Measurements from ENCODE around the gene TNFSF12. TPM values are rescaled to one million over a fixed set of nuclear protein-coding genes. Genes with fewer than 3 reads are reported as not detected.

Gene TNFSF12
- total and polyA plus RNA-seq, 9 of the 15 experiments (the other 6 are each of a cell fraction or from before 2014, with no cell fraction given) = 0.03 to 0.95 (median 0.19) TPM; not detected in 3

DNA sequence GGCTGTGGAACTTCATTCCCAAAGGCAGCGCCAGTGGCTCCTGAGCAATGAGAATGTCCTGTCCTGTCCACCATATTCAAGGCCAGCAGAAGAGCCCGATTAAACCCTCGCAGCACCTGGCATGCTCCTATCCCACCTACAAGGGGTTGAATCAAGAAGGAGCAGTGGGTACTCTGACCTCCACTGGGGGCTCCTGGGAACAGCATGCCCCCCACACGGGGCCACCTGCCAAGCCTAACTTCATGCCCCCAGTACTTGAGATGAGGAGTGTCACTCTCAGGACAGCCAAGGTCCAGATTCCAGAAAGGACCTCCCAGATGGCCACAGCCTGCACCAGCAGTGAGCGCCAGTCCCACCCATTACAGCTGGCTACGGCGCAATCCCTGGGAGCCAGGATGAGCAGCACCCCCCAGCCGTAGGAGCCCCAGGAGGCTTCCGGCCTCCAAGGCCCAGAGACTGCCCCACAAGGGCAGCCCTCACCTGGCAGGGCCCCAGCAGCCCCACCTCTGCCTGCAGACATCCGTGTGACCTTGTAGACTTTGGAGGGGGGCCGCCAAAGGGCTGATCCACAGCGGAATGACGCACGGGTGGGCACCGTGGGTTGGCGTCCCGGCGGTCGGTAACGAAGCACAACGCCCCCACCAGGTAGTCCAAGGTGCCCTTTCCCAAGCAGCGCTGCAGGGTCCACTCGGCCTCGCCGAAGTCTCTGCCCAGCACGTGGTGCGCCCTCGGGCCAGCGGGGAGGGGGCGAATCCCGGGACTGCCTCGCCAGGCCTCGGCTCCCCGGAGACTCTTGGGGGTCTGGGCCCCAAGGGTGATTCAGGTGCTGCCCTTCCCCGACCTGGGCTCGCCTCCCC is 33.8 kb downstream of the TNFSF12 start (continued):
- TF ChIP-seq RFX1 (IDR thresholded peaks at IDR 0.05) = no peak
- no peak for TF ChIP-seq SNRNP70 (optimal IDR thresholded peaks at IDR 0.05; ENCODE audit: low read depth, low read length)
- TF ChIP-seq RFX5 (IDR thresholded peaks at IDR 0.05; ENCODE audit: low read depth, low read length) = no peak
- no peak for TF ChIP-seq ZNF79 (CRISPR knock-in tag; IDR thresholded peaks at IDR 0.05; ENCODE audit: low read depth)
- TF ChIP-seq POLR2A (conservative IDR thresholded peaks at IDR 0.05) = no peak
- TF ChIP-seq, protein P1, sequence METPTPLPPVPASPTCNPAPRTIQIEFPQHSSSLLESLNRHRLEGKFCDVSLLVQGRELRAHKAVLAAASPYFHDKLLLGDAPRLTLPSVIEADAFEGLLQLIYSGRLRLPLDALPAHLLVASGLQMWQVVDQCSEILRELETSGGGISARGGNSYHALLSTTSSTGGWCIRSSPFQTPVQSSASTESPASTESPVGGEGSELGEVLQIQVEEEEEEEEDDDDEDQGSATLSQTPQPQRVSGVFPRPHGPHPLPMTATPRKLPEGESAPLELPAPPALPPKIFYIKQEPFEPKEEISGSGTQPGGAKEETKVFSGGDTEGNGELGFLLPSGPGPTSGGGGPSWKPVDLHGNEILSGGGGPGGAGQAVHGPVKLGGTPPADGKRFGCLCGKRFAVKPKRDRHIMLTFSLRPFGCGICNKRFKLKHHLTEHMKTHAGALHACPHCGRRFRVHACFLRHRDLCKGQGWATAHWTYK (CRISPR knock-in tag; IDR thresholded peaks at IDR 0.05) = 0 out of 2 replicates have a peak, but pooled peaks have one; percentile 76
- TF ChIP-seq HDGF (IDR thresholded peaks at IDR 0.05) = no peak
- TF ChIP-seq, protein P2, sequence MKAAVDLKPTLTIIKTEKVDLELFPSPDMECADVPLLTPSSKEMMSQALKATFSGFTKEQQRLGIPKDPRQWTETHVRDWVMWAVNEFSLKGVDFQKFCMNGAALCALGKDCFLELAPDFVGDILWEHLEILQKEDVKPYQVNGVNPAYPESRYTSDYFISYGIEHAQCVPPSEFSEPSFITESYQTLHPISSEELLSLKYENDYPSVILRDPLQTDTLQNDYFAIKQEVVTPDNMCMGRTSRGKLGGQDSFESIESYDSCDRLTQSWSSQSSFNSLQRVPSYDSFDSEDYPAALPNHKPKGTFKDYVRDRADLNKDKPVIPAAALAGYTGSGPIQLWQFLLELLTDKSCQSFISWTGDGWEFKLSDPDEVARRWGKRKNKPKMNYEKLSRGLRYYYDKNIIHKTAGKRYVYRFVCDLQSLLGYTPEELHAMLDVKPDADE (conservative IDR thresholded peaks at IDR 0.05; ENCODE audit: control insufficient read depth, low read depth, low read length) = no peak
- TF ChIP-seq RBFOX2 (IDR thresholded peaks at IDR 0.05; ENCODE audit: low read depth, low read length) = no peak
- TF ChIP-seq ZNF253 (CRISPR knock-in tag; conservative IDR thresholded peaks at IDR 0.05) = no peak
- TF ChIP-seq ZNF561 (CRISPR knock-in tag; conservative IDR thresholded peaks at IDR 0.05) = no peak
- no peak for TF ChIP-seq CBX3 (IDR thresholded peaks at IDR 0.05; ENCODE audit: borderline replicate concordance in 1 of 2, low read length in 2 of 2)
- TF ChIP-seq, protein P3, sequence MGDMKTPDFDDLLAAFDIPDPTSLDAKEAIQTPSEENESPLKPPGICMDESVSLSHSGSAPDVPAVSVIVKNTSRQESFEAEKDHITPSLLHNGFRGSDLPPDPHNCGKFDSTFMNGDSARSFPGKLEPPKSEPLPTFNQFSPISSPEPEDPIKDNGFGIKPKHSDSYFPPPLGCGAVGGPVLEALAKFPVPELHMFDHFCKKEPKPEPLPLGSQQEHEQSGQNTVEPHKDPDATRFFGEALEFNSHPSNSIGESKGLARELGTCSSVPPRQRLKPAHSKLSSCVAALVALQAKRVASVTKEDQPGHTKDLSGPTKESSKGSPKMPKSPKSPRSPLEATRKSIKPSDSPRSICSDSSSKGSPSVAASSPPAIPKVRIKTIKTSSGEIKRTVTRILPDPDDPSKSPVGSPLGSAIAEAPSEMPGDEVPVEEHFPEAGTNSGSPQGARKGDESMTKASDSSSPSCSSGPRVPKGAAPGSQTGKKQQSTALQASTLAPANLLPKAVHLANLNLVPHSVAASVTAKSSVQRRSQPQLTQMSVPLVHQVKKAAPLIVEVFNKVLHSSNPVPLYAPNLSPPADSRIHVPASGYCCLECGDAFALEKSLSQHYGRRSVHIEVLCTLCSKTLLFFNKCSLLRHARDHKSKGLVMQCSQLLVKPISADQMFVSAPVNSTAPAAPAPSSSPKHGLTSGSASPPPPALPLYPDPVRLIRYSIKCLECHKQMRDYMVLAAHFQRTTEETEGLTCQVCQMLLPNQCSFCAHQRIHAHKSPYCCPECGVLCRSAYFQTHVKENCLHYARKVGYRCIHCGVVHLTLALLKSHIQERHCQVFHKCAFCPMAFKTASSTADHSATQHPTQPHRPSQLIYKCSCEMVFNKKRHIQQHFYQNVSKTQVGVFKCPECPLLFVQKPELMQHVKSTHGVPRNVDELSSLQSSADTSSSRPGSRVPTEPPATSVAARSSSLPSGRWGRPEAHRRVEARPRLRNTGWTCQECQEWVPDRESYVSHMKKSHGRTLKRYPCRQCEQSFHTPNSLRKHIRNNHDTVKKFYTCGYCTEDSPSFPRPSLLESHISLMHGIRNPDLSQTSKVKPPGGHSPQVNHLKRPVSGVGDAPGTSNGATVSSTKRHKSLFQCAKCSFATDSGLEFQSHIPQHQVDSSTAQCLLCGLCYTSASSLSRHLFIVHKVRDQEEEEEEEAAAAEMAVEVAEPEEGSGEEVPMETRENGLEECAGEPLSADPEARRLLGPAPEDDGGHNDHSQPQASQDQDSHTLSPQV (IDR thresholded peaks at IDR 0.05) = no peak
- no peak for TF ChIP-seq ZC3H8 (IDR thresholded peaks at IDR 0.05)
- TF ChIP-seq, protein P4, sequence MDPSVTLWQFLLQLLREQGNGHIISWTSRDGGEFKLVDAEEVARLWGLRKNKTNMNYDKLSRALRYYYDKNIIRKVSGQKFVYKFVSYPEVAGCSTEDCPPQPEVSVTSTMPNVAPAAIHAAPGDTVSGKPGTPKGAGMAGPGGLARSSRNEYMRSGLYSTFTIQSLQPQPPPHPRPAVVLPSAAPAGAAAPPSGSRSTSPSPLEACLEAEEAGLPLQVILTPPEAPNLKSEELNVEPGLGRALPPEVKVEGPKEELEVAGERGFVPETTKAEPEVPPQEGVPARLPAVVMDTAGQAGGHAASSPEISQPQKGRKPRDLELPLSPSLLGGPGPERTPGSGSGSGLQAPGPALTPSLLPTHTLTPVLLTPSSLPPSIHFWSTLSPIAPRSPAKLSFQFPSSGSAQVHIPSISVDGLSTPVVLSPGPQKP (CRISPR knock-in tag; IDR thresholded peaks at IDR 0.05) = no peak
- TF ChIP-seq, protein P5, sequence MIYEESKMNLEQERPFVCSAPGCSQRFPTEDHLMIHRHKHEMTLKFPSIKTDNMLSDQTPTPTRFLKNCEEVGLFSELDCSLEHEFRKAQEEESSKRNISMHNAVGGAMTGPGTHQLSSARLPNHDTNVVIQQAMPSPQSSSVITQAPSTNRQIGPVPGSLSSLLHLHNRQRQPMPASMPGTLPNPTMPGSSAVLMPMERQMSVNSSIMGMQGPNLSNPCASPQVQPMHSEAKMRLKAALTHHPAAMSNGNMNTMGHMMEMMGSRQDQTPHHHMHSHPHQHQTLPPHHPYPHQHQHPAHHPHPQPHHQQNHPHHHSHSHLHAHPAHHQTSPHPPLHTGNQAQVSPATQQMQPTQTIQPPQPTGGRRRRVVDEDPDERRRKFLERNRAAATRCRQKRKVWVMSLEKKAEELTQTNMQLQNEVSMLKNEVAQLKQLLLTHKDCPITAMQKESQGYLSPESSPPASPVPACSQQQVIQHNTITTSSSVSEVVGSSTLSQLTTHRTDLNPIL (CRISPR knock-in tag; IDR thresholded peaks at IDR 0.05) = no peak
- no peak for TF ChIP-seq ZKSCAN3 (CRISPR knock-in tag; IDR thresholded peaks at IDR 0.05)
- no peak for TF ChIP-seq ZNF766 (CRISPR knock-in tag; conservative IDR thresholded peaks at IDR 0.05)
- no peak for TF ChIP-seq NUFIP1 (IDR thresholded peaks at IDR 0.05; ENCODE audit: partially characterized antibody)
- TF ChIP-seq ADNP (tag; IDR thresholded peaks at IDR 0.05) = no peak
